Nephron progenitor cell (in vitro differentiated cells): ENCODE measurements around the gene IL1RL2.

Experiments
- DNase-seq: peaks from one replicate; pipeline ENCODE4 v3.0.0; 2021
- H3K27ac Mint-ChIP-seq: 2 replicates; pipeline ENCODE4 v1.8.0; 2021; ENCODE audit warnings: mild to moderate bottlenecking, moderate library complexity, mixed read lengths
- H3K27me3 Mint-ChIP-seq: 2 replicates; pipeline ENCODE4 v1.8.0; 2021; ENCODE audit warnings: mild to moderate bottlenecking, low read depth, mixed read lengths; ENCODE audit not compliant: poor library complexity
- H3K36me3 Mint-ChIP-seq: 2 replicates; pipeline ENCODE4 v1.8.0; 2021; ENCODE audit warnings: low read depth, mixed read lengths
- H3K4me1 Mint-ChIP-seq: 2 replicates; pipeline ENCODE4 v1.8.0; 2021; ENCODE audit warnings: mixed read lengths
- H3K4me3 Mint-ChIP-seq: 2 replicates; pipeline ENCODE4 v1.8.0; 2021; ENCODE audit warnings: mild to moderate bottlenecking, moderate library complexity, mixed read lengths
- H3K9me3 Mint-ChIP-seq: 2 replicates; pipeline ENCODE4 v1.8.0; 2021; ENCODE audit warnings: mild to moderate bottlenecking, moderate library complexity, mixed read lengths
- CTCF ChIP-seq: fragments of 200-600 bp; sonication (generic); IDR thresholded peaks from 2 replicates; pipeline ENCODE4 v1.5.0; 2021; ENCODE audit warnings: antibody characterized with exemption

IL1RL2 gene

GRCh38 chr2:102181919-102182635, 4.7 kb upstream of the IL1RL2 start:
- TF ChIP-seq CTCF, result no peak
- Mint-ChIP-seq H3K9me3 (peaks cover 6% of the 10 kb centered on the region), H3K27me3 (peaks cover 23% of the 10 kb centered on the region), H3K4me3 (no peak overlapping the region), H3K36me3 (no peaks in the 10 kb centered on the region), H3K4me1 (peaks cover 39% of the 10 kb centered on the region), H3K27ac (peak overlapping the region; percentile 66)
- no peak for DNase-seq

GRCh38 chr2:102184018-102184417, 2.8 kb upstream of the IL1RL2 start:
- H3K9me3 Mint-ChIP-seq, result peaks cover 16% of the 10 kb centered on the region
- TF ChIP-seq CTCF, result no peak
- peaks cover 30% of the 10 kb centered on the region for H3K4me1 Mint-ChIP-seq
- no peak overlapping the region for H3K27ac Mint-ChIP-seq
- H3K27me3 Mint-ChIP-seq, result peaks cover 41% of the 10 kb centered on the region
- H3K36me3 Mint-ChIP-seq, result peaks cover 4% of the 10 kb centered on the region
- DNase-seq, result no peak
- no peak overlapping the region for H3K4me3 Mint-ChIP-seq

GRCh38 chr2:102184568-102184967, 2.3 kb upstream of the IL1RL2 start:
- Mint-ChIP-seq H3K36me3 (peaks cover 4% of the 10 kb centered on the region), H3K27me3 (peaks cover 43% of the 10 kb centered on the region), H3K9me3 (peaks cover 16% of the 10 kb centered on the region)

GRCh38 chr2:102185347-102185746, 1.5 kb upstream of the IL1RL2 start:
- peaks cover 27% of the 10 kb centered on the region for H3K4me1 Mint-ChIP-seq
- DNase-seq, result no peak
- H3K36me3 Mint-ChIP-seq, result peaks cover 4% of the 10 kb centered on the region
- H3K27ac Mint-ChIP-seq, result no peak overlapping the region
- peaks cover 45% of the 10 kb centered on the region for H3K27me3 Mint-ChIP-seq
- no peak overlapping the region for H3K4me3 Mint-ChIP-seq
- peak; percentile 37 for TF ChIP-seq CTCF
- peaks cover 16% of the 10 kb centered on the region for H3K9me3 Mint-ChIP-seq

More at GRCh38 chr2:102184568-102184967, 2.3 kb upstream of the IL1RL2 start:
- no peak overlapping the region for H3K4me3 Mint-ChIP-seq
- H3K27ac Mint-ChIP-seq, result no peak overlapping the region
- peaks cover 27% of the 10 kb centered on the region for H3K4me1 Mint-ChIP-seq
- TF ChIP-seq CTCF, result no peak
- no peak for DNase-seq

- Mint-ChIP-seq H3K27ac (no peak overlapping the region), H3K4me3 (peak overlapping the region; percentile 80)
Observed at GRCh38 chr2:102187496-102188150, 800 bp downstream of the IL1RL2 start.

More at GRCh38 chr2:102187496-102188150, 800 bp downstream of the IL1RL2 start:
- Mint-ChIP-seq H3K4me1 (peaks cover 5% of the 10 kb centered on the region), H3K36me3 (peaks cover 4% of the 10 kb centered on the region), H3K27me3 (peaks cover 44% of the 10 kb centered on the region), H3K9me3 (peaks cover 16% of the 10 kb centered on the region)
- no peak for TF ChIP-seq CTCF
- peak; percentile 38 for DNase-seq
